Muscle layer of duodenum (tissue), 2 donors: Measurements from ENCODE around the gene SKIL.
A peak's percentile ranks its signal among the peaks of the same experiment; 100 is the strongest.

Source experiments
- H3K27ac ChIP-seq: one replicate; pipeline ENCODE4 v1.7.0; 2013; ENCODE audit warnings: mild to moderate bottlenecking, low read length
- H3K27me3 ChIP-seq: one replicate; pipeline ENCODE4 v1.7.0; 2013; ENCODE audit warnings: low read depth, mild to moderate bottlenecking, control low read depth, low read length
- H3K36me3 ChIP-seq, 2 donors: one replicate each; pipeline ENCODE4 v1.7.0; 2013; ENCODE audit warnings: low read length in 2 of 2, control low read depth in 1 of 2, mild to moderate bottlenecking in 1 of 2; ENCODE audit not compliant: insufficient read depth in 2 of 2, control insufficient read depth in 1 of 2
- H3K4me1 ChIP-seq, 2 donors: one replicate each; pipeline ENCODE4 v1.7.0; 2013; ENCODE audit warnings: low read length in 2 of 2, mild to moderate bottlenecking in 2 of 2, control low read depth in 1 of 2, moderate library complexity in 1 of 2; ENCODE audit not compliant: insufficient read depth in 2 of 2, control insufficient read depth in 1 of 2
- H3K4me3 ChIP-seq, 2 donors: one replicate each; pipeline ENCODE4 v1.7.0; 2013; ENCODE audit warnings: low read length in 2 of 2, low read depth in 1 of 2, mild to moderate bottlenecking in 1 of 2
- H3K9me3 ChIP-seq, 2 donors: one replicate each; pipeline ENCODE4 v1.7.0; 2013; ENCODE audit warnings: low read length in 2 of 2, control low read depth in 1 of 2, mild to moderate bottlenecking in 1 of 2; ENCODE audit not compliant: control insufficient read depth in 1 of 2
- donor health status: healthy.

SKIL gene

GRCh38 chr3:170413291-170413690, 55.8 kb downstream of the SKIL start:
- H3K36me3 ChIP-seq: no peaks in the 10 kb centered on the region
- H3K27me3 ChIP-seq: no peaks in the 10 kb centered on the region

DNA sequence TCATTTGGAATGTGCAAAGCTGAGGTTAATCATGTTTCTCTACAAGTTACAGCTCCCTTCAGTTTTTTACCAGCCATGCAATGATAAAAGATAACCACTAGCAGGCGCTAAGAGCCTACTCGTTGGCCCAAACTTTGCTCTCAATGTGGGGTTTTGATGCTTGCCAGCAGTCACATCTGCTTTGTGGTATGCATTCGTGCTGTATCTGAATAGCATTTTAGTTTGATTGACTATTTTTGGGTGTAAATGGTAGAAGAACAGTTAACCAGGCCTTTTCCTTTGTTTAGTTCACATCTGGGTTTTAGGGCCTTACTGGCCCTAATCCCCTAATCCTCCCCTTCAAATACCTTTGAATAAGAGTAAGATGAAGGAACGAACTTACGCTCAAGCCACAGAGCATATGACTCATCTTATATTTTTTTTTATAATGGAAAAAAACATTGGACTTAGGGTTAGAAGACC, 56.7 kb downstream of the SKIL start:
- no peaks in the 10 kb centered on the region for H3K36me3 ChIP-seq
- H3K4me1 ChIP-seq: peaks cover 0 to 10% of the 10 kb centered on the region in 2 donors
- H3K27ac ChIP-seq: no peak overlapping the region
- no peaks in the 10 kb centered on the region for H3K9me3 ChIP-seq
- no peak overlapping the region for H3K4me3 ChIP-seq
- H3K27me3 ChIP-seq: peaks cover 5% of the 10 kb centered on the region

More at GRCh38 chr3:170413291-170413690, 55.8 kb downstream of the SKIL start:
- no peak overlapping the region for H3K27ac ChIP-seq
- H3K4me1 ChIP-seq: peaks cover 0 to 1% of the 10 kb centered on the region in 2 donors
- H3K4me3 ChIP-seq: no peak overlapping the region
- no peaks in the 10 kb centered on the region for H3K9me3 ChIP-seq

DNA sequence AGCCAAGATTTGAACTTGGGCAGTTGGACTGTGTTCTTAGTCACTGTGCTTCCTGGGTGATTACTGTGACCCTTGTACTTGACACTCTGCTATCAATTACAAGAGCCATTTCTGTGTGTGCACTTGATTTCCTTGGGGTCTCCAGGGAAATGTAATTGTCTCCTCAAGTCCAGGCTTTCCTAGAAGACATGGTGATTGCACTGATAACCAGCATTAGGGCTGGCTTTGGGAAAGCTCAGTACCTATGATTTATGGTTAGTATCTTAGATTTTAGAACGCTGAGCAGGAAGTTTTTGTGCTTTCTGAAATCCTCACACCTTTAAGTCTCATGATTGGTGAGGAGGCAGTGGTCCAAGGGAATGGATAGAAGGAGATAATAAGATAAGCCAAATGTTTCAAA, 59.6 kb downstream of the SKIL start:
- H3K27ac ChIP-seq: no peak overlapping the region
- H3K27me3 ChIP-seq: peaks cover 9% of the 10 kb centered on the region
- no peaks in the 10 kb centered on the region for H3K9me3 ChIP-seq

DNA sequence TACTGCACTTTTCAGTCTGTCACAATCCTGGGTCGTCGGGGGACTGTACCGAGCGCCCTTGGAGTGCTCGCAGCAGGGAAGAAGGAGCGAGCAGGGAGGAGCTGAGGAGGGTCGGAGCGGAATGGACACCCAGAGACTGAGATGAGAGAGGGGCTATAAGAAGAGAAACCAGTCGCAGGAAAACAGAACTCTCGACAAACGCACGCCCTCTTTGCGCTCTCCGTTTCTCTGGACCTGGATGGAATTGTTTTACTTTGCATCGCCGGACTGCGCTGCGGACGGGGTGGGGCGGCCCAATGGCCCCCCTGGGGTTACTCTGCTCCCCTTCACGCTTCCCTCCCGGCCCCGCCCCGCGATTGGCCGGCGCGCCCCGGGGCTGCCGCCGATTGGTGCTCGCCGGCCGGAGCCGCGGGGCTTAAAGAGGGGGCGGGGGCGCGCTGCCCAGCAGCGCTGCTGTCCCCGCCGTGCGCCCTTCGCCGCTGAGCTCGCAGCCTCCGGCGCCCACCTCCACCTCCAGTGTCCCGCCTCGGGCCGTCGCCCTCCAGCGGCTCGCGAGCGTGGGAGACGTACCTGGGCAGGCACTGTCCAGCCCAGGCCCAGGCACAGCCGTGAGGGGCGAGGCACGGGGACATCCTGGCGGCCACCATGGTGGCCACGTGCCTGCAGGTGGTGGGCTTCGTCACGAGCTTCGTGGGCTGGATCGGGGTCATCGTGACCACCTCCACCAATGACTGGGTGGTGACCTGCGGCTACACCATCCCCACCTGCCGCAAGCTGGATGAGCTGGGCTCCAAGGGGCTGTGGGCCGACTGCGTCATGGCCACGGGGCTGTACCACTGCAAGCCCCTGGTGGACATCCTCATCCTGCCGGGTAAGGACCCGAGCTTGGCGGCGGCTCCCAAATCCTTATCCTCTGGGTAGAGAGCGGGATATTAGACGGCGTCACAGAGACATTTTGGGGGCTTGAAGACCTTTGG, 61.2 kb downstream of the SKIL start, which contains the start of gene CLDN11:
TSS of gene CLDN11 (plus strand) at position 447 of the 977 bp plus-strand sequence. CDS start at position 646, 199 bp downstream.
- H3K9me3 ChIP-seq: no peaks in the 10 kb centered on the region
- H3K4me1 ChIP-seq: peaks cover 0 to 20% of the 10 kb centered on the region in 2 donors
- H3K27me3 ChIP-seq: peaks cover 9% of the 10 kb centered on the region
- no peaks in the 10 kb centered on the region for H3K36me3 ChIP-seq
- H3K4me3 ChIP-seq: peak within 1 kb of the TSS; percentile 62 to 74
- H3K27ac ChIP-seq: no peak within 1 kb of the TSS

More for the DNA sequence above, 59.6 kb downstream of the SKIL start:
- no peaks in the 10 kb centered on the region for H3K36me3 ChIP-seq
- H3K4me1 ChIP-seq: peaks cover 0 to 20% of the 10 kb centered on the region in 2 donors
- H3K4me3 ChIP-seq: no peak overlapping the region

DNA sequence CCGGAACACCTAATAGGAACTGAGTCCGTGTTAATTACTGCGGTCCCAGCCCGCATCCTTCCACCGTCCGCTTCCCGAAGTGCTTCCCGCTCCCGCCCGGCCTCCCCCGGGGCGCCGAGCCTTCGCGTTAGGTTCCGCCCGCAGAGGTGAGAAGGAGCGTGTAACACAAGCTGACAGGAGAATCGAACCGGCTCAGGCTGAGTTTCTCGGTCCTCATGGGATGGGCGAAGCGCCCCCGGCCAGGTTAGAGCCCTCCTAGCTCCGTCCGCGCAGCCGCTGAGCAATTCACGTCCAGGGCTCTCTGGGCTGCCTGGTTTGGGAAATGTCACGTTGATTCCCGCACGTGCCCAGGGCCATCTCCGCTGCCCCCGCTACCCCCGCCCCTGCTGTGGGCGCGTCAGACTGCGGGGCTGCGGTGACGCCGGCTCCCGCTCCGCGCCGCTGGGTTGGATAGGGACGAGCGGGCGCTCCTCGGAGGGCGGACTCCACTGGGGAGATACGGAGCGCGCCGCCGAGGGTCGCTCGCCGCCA, 62.1 kb downstream of the SKIL start:
- Histone ChIP-seq H3K9me3 (no peaks in the 10 kb centered on the region), H3K4me1 (peaks cover 0 to 20% of the 10 kb centered on the region in 2 donors), H3K27ac (no peak overlapping the region), H3K27me3 (peaks cover 9% of the 10 kb centered on the region), H3K36me3 (no peaks in the 10 kb centered on the region), H3K4me3 (peak overlapping the region; percentile 62 to 74)

GRCh38 chr3:170420307-170420821, 62.8 kb downstream of the SKIL start:
- H3K36me3 ChIP-seq: no peaks in the 10 kb centered on the region
- peak overlapping the region in 1 of 2 donors; percentile 26 for H3K4me3 ChIP-seq
- H3K4me1 ChIP-seq: peaks cover 0 to 20% of the 10 kb centered on the region in 2 donors
- H3K27me3 ChIP-seq: peaks cover 9% of the 10 kb centered on the region
- H3K27ac ChIP-seq: peak overlapping the region; percentile 14
- H3K9me3 ChIP-seq: no peaks in the 10 kb centered on the region

DNA sequence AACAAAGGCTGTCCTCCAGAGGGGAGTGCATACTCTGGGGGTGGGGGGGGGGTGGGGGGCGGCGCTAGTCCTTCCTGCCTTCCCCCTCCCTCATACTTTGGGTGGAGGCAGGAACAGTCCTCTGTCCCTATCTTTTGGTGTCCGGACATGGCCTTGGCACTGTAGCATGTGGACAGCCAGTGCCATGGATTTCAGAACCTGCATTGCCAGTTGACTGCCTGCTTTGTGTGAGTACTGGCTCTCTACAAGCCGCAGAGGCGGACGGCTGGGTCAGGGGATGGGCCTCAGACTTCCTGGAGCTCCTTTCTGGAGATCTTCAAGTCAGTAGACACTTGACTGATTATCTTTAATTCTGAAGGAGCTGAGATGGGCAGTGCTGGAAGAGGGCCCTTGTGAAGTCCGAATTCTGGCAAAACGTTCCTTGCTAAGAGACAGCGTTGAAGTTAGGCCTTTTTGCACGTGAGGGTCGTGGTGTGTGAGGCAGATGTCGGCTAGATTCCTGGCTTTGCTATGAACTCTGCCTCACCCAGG, 63.7 kb downstream of the SKIL start:
- Histone ChIP-seq H3K9me3 (no peaks in the 10 kb centered on the region), H3K4me1 (peaks cover 0 to 20% of the 10 kb centered on the region in 2 donors), H3K27me3 (peaks cover 9% of the 10 kb centered on the region), H3K36me3 (no peaks in the 10 kb centered on the region), H3K4me3 (no peak overlapping the region), H3K27ac (peak overlapping the region; percentile 60)

DNA sequence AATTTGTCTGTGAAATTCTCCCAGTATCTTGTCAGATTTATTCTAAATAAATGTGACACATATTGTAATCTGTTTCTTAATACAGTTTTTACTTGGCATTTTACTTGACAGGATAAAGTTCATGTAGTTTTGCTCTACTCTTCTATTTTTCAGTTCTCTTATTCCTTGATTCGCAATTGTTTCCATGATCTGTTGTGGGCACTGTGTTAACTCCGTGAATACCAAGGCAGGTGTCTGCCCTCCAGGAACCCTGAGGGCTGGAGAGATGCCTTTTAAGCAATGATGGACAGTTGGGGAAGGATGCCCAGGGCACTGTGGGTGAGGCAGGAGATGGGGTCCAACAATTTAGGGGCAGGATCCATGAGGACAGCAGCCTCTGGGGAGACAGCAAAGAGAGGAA, 64.2 kb downstream of the SKIL start:
- H3K27ac ChIP-seq: peak overlapping the region; percentile 60
- peaks cover 0 to 20% of the 10 kb centered on the region in 2 donors for H3K4me1 ChIP-seq
- no peaks in the 10 kb centered on the region for H3K36me3 ChIP-seq
- H3K27me3 ChIP-seq: peaks cover 9% of the 10 kb centered on the region
- H3K9me3 ChIP-seq: no peaks in the 10 kb centered on the region
- H3K4me3 ChIP-seq: peak overlapping the region in 1 of 2 donors; percentile 7

DNA sequence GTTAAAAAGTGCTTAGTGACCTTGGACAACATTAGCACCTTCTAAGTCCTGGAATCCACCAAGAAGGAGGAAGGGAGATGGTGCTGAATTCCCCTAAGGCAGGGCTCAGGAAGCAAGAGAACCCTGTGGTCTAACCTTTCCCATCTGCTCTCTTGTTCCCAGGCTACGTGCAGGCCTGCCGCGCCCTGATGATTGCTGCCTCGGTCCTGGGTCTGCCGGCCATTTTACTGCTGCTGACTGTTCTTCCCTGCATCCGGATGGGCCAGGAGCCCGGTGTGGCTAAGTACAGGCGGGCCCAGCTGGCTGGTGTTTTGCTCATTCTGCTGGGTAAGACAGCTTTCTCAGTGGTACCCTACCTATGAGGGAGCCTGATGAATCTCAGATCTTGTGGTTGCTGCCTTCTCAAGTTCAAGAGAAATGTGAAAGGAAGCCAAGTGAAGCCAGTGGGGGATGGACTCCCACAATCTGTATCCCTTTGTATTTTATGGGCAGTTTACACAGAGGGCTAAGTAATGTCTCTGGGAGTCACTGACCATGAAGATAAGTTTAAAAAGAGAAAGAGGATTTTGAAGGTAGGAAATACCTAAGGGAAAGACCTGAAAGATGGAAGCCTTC, 65.6 kb downstream of the SKIL start:
- H3K4me3 ChIP-seq: no peak overlapping the region
- no peaks in the 10 kb centered on the region for H3K36me3 ChIP-seq
- H3K27ac ChIP-seq: no peak overlapping the region
- peaks cover 9% of the 10 kb centered on the region for H3K27me3 ChIP-seq
- peaks cover 0 to 20% of the 10 kb centered on the region in 2 donors for H3K4me1 ChIP-seq
- no peaks in the 10 kb centered on the region for H3K9me3 ChIP-seq

- peaks cover 0 to 5% of the 10 kb centered on the region in 2 donors for H3K4me1 ChIP-seq
- H3K27me3 ChIP-seq: no peaks in the 10 kb centered on the region
- no peaks in the 10 kb centered on the region for H3K9me3 ChIP-seq
- H3K4me3 ChIP-seq: no peak overlapping the region
- H3K36me3 ChIP-seq: no peaks in the 10 kb centered on the region
- H3K27ac ChIP-seq: no peak overlapping the region
Measured at GRCh38 chr3:170424879-170425278, 67.4 kb downstream of the SKIL start.
